HG03103 (cell line): ENCODE results near the gene IQGAP3.

ENCODE experiments used
- ATAC-seq: cut with Tn5 transposase; IDR thresholded peaks from one replicate; pipeline ENCODE4 v1.9.1; 2021; ENCODE audit warnings: low read depth; ENCODE audit not compliant: unreplicated experiment

The IQGAP3 gene

GRCh38 chr1:156486421-156487344, 85.7 kb downstream of the IQGAP3 start:
- ATAC-seq, result no peak

GRCh38 chr1:156485984-156486383, 86.4 kb downstream of the IQGAP3 start:
- no peak for ATAC-seq

GRCh38 chr1:156484480-156485058, 87.8 kb downstream of the IQGAP3 start:
- ATAC-seq, result no peak

- no peak for ATAC-seq
Observed at GRCh38 chr1:156483397-156483796, 89.0 kb downstream of the IQGAP3 start.

- ATAC-seq, result no peak
Observed at GRCh38 chr1:156482276-156482675, 90.1 kb downstream of the IQGAP3 start.

GRCh38 chr1:156481527-156481926, 90.8 kb downstream of the IQGAP3 start:
- ATAC-seq, result no peak

- no peak for ATAC-seq
Observed at GRCh38 chr1:156480411-156481192, 91.8 kb downstream of the IQGAP3 start.

- no peak for ATAC-seq
Observed at GRCh38 chr1:156480016-156480370, 92.4 kb downstream of the IQGAP3 start.

GRCh38 chr1:156479093-156480015, 93.0 kb downstream of the IQGAP3 start:
- no peak for ATAC-seq

GRCh38 chr1:156478250-156478627, 94.1 kb downstream of the IQGAP3 start:
- ATAC-seq, result no peak

GRCh38 chr1:156477526-156478249, 94.7 kb downstream of the IQGAP3 start:
- no peak for ATAC-seq

- no peak for ATAC-seq
Observed at GRCh38 chr1:156476501-156477298, 95.7 kb downstream of the IQGAP3 start.

GRCh38 chr1:156475568-156476500, 96.5 kb downstream of the IQGAP3 start:
- ATAC-seq, result no peak
